C4-2B (cell line): ENCODE data around the gene EFTUD2.
A peak's percentile ranks its signal among the peaks of the same experiment; 100 is the strongest.

Experiments used
- H3K27ac ChIP-seq: fragments of 450-650 bp; 2 replicates; pipeline ENCODE4 v1.5.1; 2017
- ZFX ChIP-seq: fragments of 450-650 bp; IDR thresholded peaks from 2 replicates; pipeline ENCODE4 v1.6.1; 2017
- TF ChIP-seq, protein P1 (sequence below): fragments of 450-650 bp; conservative IDR thresholded peaks from 2 replicates; pipeline ENCODE4 v1.5.1; 2017; ENCODE audit warnings: mild to moderate bottlenecking

Gene EFTUD2

DNA sequence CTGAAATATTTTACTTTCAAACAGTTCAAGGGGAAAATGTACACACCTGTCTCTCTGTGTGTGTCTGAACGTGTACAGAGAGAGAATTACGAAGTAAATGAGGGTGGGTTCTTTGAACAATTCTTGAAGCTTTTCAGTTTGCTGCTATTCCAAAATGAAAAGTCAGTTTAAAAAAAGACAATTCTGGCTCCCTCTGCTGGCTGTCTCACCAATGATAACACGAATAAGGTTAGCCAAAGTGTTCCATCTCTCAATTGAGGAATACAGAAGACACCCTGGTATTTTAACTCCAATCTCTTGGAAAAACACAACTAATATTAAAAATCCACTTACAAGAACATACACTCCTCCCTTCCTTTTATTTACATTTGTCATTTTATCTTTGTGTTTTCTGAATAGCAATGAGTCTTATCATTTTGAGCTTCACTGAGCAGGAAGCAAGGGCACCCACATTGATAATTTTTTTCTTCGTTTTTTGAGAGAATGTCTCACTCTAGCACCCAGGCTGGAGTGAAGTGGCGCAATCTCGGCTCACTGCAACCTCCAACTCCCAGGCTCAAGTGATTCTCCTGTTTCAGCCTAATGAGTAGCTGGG lies 20.5 kb downstream of the EFTUD2 start:
- no peak for TF ChIP-seq ZFX
- TF ChIP-seq, protein P1, sequence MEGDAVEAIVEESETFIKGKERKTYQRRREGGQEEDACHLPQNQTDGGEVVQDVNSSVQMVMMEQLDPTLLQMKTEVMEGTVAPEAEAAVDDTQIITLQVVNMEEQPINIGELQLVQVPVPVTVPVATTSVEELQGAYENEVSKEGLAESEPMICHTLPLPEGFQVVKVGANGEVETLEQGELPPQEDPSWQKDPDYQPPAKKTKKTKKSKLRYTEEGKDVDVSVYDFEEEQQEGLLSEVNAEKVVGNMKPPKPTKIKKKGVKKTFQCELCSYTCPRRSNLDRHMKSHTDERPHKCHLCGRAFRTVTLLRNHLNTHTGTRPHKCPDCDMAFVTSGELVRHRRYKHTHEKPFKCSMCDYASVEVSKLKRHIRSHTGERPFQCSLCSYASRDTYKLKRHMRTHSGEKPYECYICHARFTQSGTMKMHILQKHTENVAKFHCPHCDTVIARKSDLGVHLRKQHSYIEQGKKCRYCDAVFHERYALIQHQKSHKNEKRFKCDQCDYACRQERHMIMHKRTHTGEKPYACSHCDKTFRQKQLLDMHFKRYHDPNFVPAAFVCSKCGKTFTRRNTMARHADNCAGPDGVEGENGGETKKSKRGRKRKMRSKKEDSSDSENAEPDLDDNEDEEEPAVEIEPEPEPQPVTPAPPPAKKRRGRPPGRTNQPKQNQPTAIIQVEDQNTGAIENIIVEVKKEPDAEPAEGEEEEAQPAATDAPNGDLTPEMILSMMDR = peak; percentile 83
- H3K27ac ChIP-seq = no peak overlapping the region

DNA sequence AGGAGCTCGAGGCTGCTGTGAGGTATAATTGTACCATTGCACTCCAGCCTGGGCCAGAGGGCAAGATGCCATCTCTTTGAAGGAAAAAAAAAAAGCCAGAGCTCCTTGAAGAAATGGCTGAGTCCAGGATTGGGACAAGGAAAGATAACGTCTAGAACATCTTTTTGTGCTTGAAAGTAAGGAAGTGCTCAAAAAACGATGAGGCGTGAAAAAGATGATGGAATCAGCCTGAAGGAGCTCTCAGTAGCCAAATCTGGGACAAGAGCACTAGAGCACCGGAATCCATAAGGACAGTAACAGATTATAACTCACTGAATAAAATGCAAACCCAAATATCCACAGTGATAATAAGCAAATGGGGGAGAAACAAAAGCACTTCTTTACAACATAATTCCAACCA lies 22.1 kb downstream of the EFTUD2 start:
- TF ChIP-seq ZFX = no peak
- TF ChIP-seq, protein P1 = no peak
- no peak overlapping the region for H3K27ac ChIP-seq

DNA sequence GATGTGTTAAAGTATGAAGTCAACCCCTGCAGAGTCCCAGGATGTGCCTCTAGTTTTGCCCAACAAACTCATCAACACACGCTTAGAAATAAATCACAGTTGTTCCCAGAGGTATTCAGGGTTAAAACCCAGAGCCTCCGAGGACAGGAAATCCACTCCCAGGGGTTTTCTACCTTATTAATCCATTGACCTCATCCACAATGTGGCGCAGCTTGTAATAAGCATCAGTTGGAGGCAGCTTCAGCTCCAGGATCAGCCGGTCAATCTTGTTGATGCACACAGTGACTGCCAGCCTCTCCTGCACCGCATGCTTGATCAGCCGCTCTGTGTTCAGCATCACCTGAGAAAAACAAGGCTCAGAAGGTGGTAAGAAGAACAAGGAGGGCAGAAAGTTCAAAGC lies 23.5 kb downstream of the EFTUD2 start:
- TF ChIP-seq ZFX = no peak
- TF ChIP-seq, protein P1 = no peak
- no peak overlapping the region for H3K27ac ChIP-seq

DNA sequence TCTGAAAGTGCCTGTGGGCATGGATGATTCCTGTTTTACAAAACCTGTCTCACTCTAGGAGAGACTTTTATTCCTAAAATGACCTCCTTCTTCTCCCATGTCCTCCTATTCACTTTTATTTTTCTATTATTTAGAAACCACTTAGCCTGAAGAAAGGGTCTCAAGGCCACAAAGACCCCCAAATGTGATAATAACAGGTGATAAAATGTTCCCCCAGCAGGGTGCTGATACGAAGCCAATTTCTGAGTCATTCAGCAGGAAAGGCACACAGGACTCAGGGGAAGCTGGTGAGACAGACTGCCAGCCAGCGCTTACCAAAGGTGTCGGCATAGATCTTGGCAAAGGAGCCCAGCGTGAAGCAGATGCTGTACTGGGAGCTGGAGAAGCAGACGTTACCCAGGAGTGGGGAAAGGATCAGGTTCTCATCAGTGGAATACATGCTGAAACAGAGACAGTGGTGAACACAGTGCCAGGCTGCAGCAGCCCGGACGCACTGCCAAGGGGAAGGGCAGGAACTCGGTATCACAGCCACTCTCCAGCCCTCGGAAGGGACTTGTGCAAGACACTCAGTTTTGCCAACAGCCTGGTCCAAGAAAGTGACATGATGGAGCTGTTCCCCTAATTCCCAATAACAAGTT lies 27.0 kb downstream of the EFTUD2 start:
- H3K27ac ChIP-seq = no peak overlapping the region
- TF ChIP-seq, protein P1 = no peak
- no peak for TF ChIP-seq ZFX

DNA sequence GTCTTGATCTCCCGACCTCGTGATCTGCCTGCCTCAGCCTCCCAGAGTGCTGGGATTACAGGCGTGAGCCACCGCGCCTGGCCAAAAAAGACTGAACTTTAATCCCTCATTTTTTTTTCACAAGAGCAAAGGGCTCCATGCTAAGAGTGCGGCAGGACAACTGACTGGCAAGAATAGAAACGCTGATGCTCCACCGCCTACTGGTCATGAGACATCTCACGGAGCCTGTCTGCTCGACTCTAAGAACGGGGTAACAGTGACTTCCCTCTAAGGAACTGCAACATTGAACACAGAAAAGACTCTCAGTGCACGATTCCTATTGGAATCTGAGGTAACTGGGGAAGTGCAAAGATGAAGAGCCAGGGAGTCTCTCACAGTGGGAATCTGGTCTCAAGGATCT lies 27.7 kb downstream of the EFTUD2 start:
- H3K27ac ChIP-seq = no peak overlapping the region
- TF ChIP-seq, protein P1 = no peak
- no peak for TF ChIP-seq ZFX

DNA sequence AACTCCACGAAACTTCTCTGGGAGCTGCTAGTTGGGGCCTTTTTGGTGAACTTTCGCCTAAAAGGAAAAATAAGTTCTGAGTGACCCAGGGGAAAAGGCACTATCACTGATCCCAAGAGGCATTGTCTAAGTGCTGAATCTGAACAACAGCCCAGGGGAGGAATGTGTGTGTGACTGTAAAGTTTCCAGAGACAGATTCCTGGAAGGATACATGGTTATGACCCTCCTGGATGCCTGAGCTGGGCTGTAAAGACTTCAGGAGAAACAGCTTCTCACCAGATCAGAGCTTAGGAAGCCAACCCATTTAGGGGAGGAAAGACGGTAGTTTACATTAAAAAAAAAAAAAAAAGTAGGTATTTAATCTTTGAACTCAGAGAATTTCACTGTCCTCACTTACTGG lies 31.4 kb downstream of the EFTUD2 start:
- TF ChIP-seq ZFX = no peak
- TF ChIP-seq, protein P1 = no peak
- no peak overlapping the region for H3K27ac ChIP-seq

DNA sequence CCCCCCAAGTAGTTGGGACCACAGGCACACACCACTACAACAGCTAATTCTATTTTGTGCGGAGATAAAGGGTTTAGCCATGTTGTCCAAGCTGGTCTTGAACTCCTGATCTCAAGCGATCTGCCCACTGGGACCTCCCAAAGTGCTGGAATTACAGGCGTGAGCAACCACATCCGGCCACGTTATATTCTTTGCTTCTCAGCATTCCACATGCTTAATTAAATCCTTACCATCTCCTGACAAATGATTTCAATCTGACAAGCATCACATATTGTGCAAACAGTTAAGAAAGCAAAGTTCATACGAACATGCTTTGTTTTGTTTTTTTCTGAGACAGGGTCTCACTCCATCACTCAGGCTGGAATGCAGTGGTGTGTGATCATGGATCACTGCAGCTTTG lies 33.3 kb downstream of the EFTUD2 start:
- no peak for TF ChIP-seq ZFX
- TF ChIP-seq, protein P1 = no peak
- no peak overlapping the region for H3K27ac ChIP-seq
